OCI-LY7 (cell line): ENCODE results near the gene MGRN1.

Experiments used
- EZH2phosphoT487 ChIP-seq: fragments of 200-600 bp; sonication (generic); IDR thresholded peaks from 2 replicates; pipeline ENCODE4 v1.6.1; 2018; ENCODE audit warnings: low read depth, borderline replicate concordance, mild to moderate bottlenecking, mixed run types, antibody characterized with exemption, low read length, moderate library complexity, mixed read lengths
- TF ChIP-seq, protein P1 (sequence below): fragments of 200-600 bp; sonication (generic); conservative IDR thresholded peaks from 2 replicates; pipeline ENCODE4 v1.5.1; 2014; ENCODE audit warnings: mild to moderate bottlenecking, antibody characterized with exemption, low read length, moderate library complexity, mixed read lengths

DNA sequence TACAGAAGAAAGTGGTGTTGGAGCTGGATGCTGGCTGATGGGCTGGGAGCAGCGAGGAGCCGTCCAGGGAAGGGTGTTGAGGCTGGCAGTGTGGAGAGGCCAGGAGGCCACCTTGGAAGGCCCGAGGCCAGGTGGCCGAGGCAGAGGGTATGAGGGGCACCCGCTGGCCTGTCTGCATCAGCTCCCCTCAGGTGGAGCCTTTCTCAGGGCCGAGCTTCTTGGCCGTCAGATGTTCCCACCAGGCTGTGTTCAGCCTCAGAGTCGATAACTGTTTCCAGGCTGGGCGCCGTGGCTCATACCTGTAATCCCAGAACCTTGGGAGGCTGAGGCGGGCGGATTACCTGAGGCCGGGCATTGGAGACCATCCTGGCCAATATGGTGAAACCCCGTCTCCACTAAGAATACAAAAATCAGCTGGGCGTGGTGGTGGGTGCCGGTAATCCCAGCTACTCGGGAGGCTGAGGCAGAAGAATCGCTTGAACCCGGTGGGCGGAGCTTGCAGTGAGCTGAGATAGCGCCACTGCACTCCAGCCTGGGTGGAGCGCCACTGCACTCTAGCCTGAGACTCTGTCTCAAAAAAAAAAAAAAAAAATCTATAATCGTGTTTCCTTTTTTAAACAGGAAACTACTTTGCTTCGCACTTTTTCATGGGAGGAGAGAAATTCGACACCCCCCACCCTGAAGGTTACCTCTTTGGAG, 25.3 kb downstream of the MGRN1 start:
- TF ChIP-seq, protein P1, sequence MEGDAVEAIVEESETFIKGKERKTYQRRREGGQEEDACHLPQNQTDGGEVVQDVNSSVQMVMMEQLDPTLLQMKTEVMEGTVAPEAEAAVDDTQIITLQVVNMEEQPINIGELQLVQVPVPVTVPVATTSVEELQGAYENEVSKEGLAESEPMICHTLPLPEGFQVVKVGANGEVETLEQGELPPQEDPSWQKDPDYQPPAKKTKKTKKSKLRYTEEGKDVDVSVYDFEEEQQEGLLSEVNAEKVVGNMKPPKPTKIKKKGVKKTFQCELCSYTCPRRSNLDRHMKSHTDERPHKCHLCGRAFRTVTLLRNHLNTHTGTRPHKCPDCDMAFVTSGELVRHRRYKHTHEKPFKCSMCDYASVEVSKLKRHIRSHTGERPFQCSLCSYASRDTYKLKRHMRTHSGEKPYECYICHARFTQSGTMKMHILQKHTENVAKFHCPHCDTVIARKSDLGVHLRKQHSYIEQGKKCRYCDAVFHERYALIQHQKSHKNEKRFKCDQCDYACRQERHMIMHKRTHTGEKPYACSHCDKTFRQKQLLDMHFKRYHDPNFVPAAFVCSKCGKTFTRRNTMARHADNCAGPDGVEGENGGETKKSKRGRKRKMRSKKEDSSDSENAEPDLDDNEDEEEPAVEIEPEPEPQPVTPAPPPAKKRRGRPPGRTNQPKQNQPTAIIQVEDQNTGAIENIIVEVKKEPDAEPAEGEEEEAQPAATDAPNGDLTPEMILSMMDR = no peak
- TF ChIP-seq EZH2phosphoT487 = no peak
